GM18499 (cell line): ENCODE results near the gene TUBA4B.
"Not testable (repeated sequence)": the region's sequence is repeated elsewhere in the genome, so short reads cannot be mapped to it uniquely, and the experiment has no call there.

Source experiments
- ATAC-seq: cut with Tn5 transposase; IDR thresholded peaks from one replicate; pipeline ENCODE4 v1.9.1; 2021; ENCODE audit warnings: moderate number of reproducible peaks; ENCODE audit not compliant: insufficient read depth, unreplicated experiment

Gene TUBA4B

GRCh38 chr2:219272356-219272755 lies 19.3 kb downstream of the TUBA4B start:
- ATAC-seq: no peak

GRCh38 chr2:219272995-219273394 lies 20.0 kb downstream of the TUBA4B start:
- ATAC-seq: no peak

- ATAC-seq: no peak
These were observed 20.9 kb downstream of the TUBA4B start for GRCh38 chr2:219273937-219274336.

- no peak for ATAC-seq
These were observed 21.4 kb downstream of the TUBA4B start for GRCh38 chr2:219274361-219274921.

- ATAC-seq: peak; percentile 25
These were observed 24.9 kb downstream of the TUBA4B start for GRCh38 chr2:219277703-219278654.

GRCh38 chr2:219278655-219279150 lies 25.7 kb downstream of the TUBA4B start:
- ATAC-seq: no peak

- ATAC-seq: peak; percentile 74
These were observed 26.3 kb downstream of the TUBA4B start, which contains the start of gene DNAJB2 for GRCh38 chr2:219279151-219279915. TSS of gene DNAJB2 (plus strand) at chr2:219279366. CDS start at chr2:219279834, 468 bp downstream.

GRCh38 chr2:219279916-219280516 lies 27.0 kb downstream of the TUBA4B start:
- ATAC-seq: no peak

GRCh38 chr2:219280651-219281050 lies 27.6 kb downstream of the TUBA4B start:
- no peak for ATAC-seq

- no peak for ATAC-seq
These were observed 28.5 kb downstream of the TUBA4B start for GRCh38 chr2:219281588-219281987.

GRCh38 chr2:219282375-219282774 lies 29.3 kb downstream of the TUBA4B start:
- no peak for ATAC-seq

- ATAC-seq: no peak
These were observed 30.0 kb downstream of the TUBA4B start for GRCh38 chr2:219282943-219283581.

GRCh38 chr2:219284501-219285372 lies 31.7 kb downstream of the TUBA4B start:
- no peak for ATAC-seq

GRCh38 chr2:219285373-219285735 lies 32.3 kb downstream of the TUBA4B start:
- no peak for ATAC-seq

- ATAC-seq: no peak
These were observed 32.9 kb downstream of the TUBA4B start for GRCh38 chr2:219285894-219286425.

GRCh38 chr2:219286436-219287115 lies 33.5 kb downstream of the TUBA4B start:
- no peak for ATAC-seq

GRCh38 chr2:219287116-219287440 lies 34.0 kb downstream of the TUBA4B start:
- not testable (repeated sequence) for ATAC-seq

- no peak for ATAC-seq
These were observed 34.7 kb downstream of the TUBA4B start for GRCh38 chr2:219287580-219288265.
